ENCODE measurements around the gene HLA-DQB1.

DNA sequence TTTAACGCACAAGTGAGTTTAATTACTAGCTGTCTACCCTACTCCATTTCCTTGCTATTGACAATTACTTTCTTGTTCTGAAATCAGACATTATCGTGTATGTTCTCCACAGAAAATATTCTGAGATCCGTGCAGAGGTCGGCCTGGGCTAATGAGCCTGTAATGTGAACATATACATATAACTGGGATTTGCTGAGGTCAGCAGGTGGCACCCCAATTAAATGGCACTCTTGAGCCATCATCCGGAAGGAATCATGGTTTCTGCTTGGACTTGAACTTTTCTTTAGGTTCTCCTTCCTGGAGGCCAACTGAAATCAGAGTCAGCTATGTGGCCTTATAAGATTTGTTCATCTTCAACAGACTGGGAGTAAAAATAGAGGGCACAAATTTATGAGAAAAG, 3.6 kb downstream of the HLA-DQB1 start:
- no peak for TF ChIP-seq SP1 (IDR thresholded peaks at IDR 0.05; ENCODE audit: low read depth)
- TF ChIP-seq CTCF (IDR thresholded peaks at IDR 0.05 in 2 of 3, conservative IDR thresholded peaks at IDR 0.05 in 1 of 3; ENCODE audit: borderline replicate concordance in 1 of 3, insufficient read depth in 1 of 3, low read depth in 2 of 3, low read length in 2 of 3): no peak
- no peak for TF ChIP-seq YY1 (IDR thresholded peaks at IDR 0.05; ENCODE audit: extremely low read depth, insufficient replicate concordance, low read depth, low read length)
- TF ChIP-seq EZH2 (IDR thresholded peaks at IDR 0.05): no peak
- TF ChIP-seq ZBTB33 (IDR thresholded peaks at IDR 0.05; ENCODE audit: extremely low read depth, insufficient replicate concordance, low read length): no peak
- TF ChIP-seq JUND (IDR thresholded peaks at IDR 0.05): no peak
- TF ChIP-seq POLR2AphosphoS5 (IDR thresholded peaks at IDR 0.05; ENCODE audit: low read depth, low read length): no peak
- no peak for TF ChIP-seq RAD21 (IDR thresholded peaks at IDR 0.05; ENCODE audit: low read depth)
- TF ChIP-seq, protein P1, sequence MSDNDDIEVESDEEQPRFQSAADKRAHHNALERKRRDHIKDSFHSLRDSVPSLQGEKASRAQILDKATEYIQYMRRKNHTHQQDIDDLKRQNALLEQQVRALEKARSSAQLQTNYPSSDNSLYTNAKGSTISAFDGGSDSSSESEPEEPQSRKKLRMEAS (IDR thresholded peaks at IDR 0.05): no peak
- TF ChIP-seq SIN3A (IDR thresholded peaks at IDR 0.05; ENCODE audit: low read depth): no peak
- TF ChIP-seq ELF1 (IDR thresholded peaks at IDR 0.05; ENCODE audit: borderline replicate concordance, low read depth): no peak
- TF ChIP-seq TCF7L2 (IDR thresholded peaks at IDR 0.05; ENCODE audit: borderline replicate concordance, extremely low read depth, insufficient read depth, insufficient read length): no peak
- no peak for TF ChIP-seq POLR2A (IDR thresholded peaks at IDR 0.05; ENCODE audit: borderline replicate concordance, extremely low read depth, insufficient read depth, insufficient read length)

Measured in HCT116 (cell line).